ENCODE data around the gene FSIP1.

DNA sequence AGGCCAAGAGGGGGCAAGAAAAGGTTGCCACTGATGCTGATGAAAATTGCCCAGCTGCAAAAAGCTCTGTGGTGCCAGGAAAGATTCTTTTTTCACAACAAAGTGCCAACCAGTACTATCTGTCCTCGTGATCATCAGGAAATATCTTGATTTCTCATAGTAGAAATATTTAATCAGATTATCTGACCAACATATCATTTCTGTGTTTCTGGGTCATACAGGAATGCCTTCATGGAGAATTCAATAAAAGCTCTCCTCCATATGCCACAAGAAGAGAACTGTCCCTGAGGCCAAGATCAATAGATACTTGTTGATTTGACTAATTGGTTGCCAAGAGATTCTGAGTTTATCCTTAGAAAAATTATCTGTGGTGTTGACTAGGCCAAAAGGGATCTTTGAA lies 63.5 kb downstream of the FSIP1 start:
- TF ChIP-seq POLR2AphosphoS5 (IDR thresholded peaks at IDR 0.05; ENCODE audit: low read depth, low read length) (no peak), POLR2A (IDR thresholded peaks at IDR 0.05; ENCODE audit: low read depth, low read length) (no peak), SPI1 (IDR thresholded peaks at IDR 0.05; ENCODE audit: low read depth, low read length) (no peak)
